K562 (cell line): Measurements from ENCODE around the gene C1orf94. TPM values are rescaled to one million over a fixed set of nuclear protein-coding genes. Genes with fewer than 3 reads are reported as not detected.

Experiments used
- ATAC-seq: fragments of 200-7000 bp; cut with Tn5 transposase; 3 replicates; pipeline ENCODE4 v1.9.1; 2020; ENCODE audit warnings: moderate library complexity
- BruUV-seq: library from RNA; stranded (reverse); fragments of 400-500 nt; replicated peaks from 2 replicates; lab custom pipeline; 2021; lab: Mats Ljungman, UMichigan
- CTCF ChIA-PET: fragments of 300-600 bp; formaldehyde crosslinking; extraction: SDS; loops from one replicate; lab custom pipeline; 2021; ENCODE audit warnings: low intra/inter-chr PET ratio; lab: Yijun Ruan, JAX
- POLR2A ChIA-PET: fragments of 300-600, 350-650 bp; sonication (Branson Sonifier 250); formaldehyde crosslinking; extraction: SDS; loops from one replicate; lab custom pipeline; 2021; ENCODE audit warnings: antibody characterized with exemption, inconsistent platforms; lab: Yijun Ruan, JAX
- DNase-seq, 4 experiments: peaks; one replicate each; pipeline versions ENCODE4 v3.0.0 to v3.0.0-alpha.2; 2011 to 2018; ENCODE audit warnings: low spot score in 3 of 4, mixed read lengths in 3 of 4; ENCODE audit errors: extremely low read depth in 1 of 4
- FAIRE-seq: peaks from 2 replicates; lab custom pipeline; 2011; peaks lifted over from hg19 to GRCh38; lab: Jason Lieb, UNC
- H2AFZ ChIP-seq: 2 replicates; pipeline ENCODE4 v1.6.0; 2011; ENCODE audit warnings: low read depth, low read length, control low read depth, inconsistent platforms
- H3K27ac ChIP-seq: fragments of 200-600 bp; 3 replicates; pipeline ENCODE4 v1.8.0; 2011; ENCODE audit warnings: low read depth, mild to moderate bottlenecking, control low read depth, inconsistent platforms, low read length, moderate library complexity, mixed read lengths; ENCODE audit errors: extremely low read depth
- H3K27me3 ChIP-seq, 2 experiments: fragments of 300-600 bp in 1 of 2; 2 replicates in 1 of 2; 3 replicates in 1 of 2; pipeline versions ENCODE4 v1.6.0 to v1.8.0; 2011; ENCODE audit warnings: inconsistent platforms in 2 of 2, low read length in 2 of 2, mild to moderate bottlenecking in 1 of 2, mixed read lengths in 1 of 2, moderate library complexity in 1 of 2; ENCODE audit not compliant: control insufficient read depth in 2 of 2, insufficient read depth in 2 of 2
- H3K36me3 ChIP-seq: fragments of 300-600 bp; 3 replicates; pipeline ENCODE4 v1.8.0; 2011; ENCODE audit warnings: mild to moderate bottlenecking, low read length, inconsistent platforms; ENCODE audit not compliant: control insufficient read depth, insufficient read depth
- H3K4me1 ChIP-seq, 2 experiments: fragments of 200-600 bp in 1 of 2; replicated peaks in 1 of 2; 2 replicates in 1 of 2; 3 replicates in 1 of 2; pipeline versions ENCODE4 v1.5.1 to v1.8.0; 2011; ENCODE audit warnings: inconsistent platforms in 2 of 2, low read length in 2 of 2, mild to moderate bottlenecking in 1 of 2, mixed read lengths in 1 of 2, moderate library complexity in 1 of 2; ENCODE audit not compliant: control insufficient read depth in 2 of 2, insufficient read depth in 2 of 2
- H3K4me2 ChIP-seq: 2 replicates; pipeline ENCODE4 v1.6.1; 2011; ENCODE audit warnings: low read length, control low read depth, inconsistent platforms, mixed read lengths; ENCODE audit not compliant: insufficient read depth
- H3K4me3 ChIP-seq: fragments of 200-600 bp; sonication (generic), shearing (Covaris generic); 2 replicates; pipeline ENCODE4 v1.5.1; 2016; ENCODE audit warnings: control low read depth, inconsistent platforms
- H3K79me2 ChIP-seq: fragments of 200-600 bp; 3 replicates; pipeline ENCODE4 v1.8.0; 2011; ENCODE audit warnings: low read length, inconsistent platforms; ENCODE audit not compliant: control insufficient read depth, insufficient read depth
- H3K9ac ChIP-seq, 2 experiments: 2 replicates each; pipeline versions ENCODE4 v1.6.0 to v1.6.1; 2011; ENCODE audit warnings: low read depth in 2 of 2, low read length in 2 of 2, control low read depth in 1 of 2, inconsistent platforms in 1 of 2, mild to moderate bottlenecking in 1 of 2, mixed read lengths in 1 of 2; ENCODE audit not compliant: insufficient read depth in 1 of 2
- H3K9me1 ChIP-seq: one replicate; pipeline ENCODE4 v1.6.0; 2011; ENCODE audit warnings: inconsistent platforms, mild to moderate bottlenecking, low read length, moderate library complexity; ENCODE audit not compliant: control insufficient read depth, insufficient read depth
- H3K9me3 ChIP-seq: replicated peaks from 2 replicates; pipeline ENCODE4 v1.5.1; 2011; ENCODE audit warnings: low read depth, low read length, inconsistent platforms; ENCODE audit not compliant: control insufficient read depth, insufficient read depth
- H4K20me1 ChIP-seq: replicated peaks from 2 replicates; pipeline ENCODE4 v1.6.1; 2011; ENCODE audit warnings: low read length, inconsistent platforms, mixed read lengths; ENCODE audit not compliant: control insufficient read depth, insufficient read depth
- ATF1 ChIP-seq, 2 experiments: fragments of 450-650 bp in 1 of 2; IDR thresholded peaks; 2 replicates each; pipeline ENCODE4 v1.6.1; 2016; ENCODE audit warnings: missing compliant biosample characterization in 1 of 2, missing genetic modification characterization in 1 of 2
- CBFA2T2 ChIP-seq: fragments of 450-650 bp; conservative IDR thresholded peaks from 2 replicates; pipeline ENCODE4 v1.6.1; 2017; ENCODE audit warnings: mild to moderate bottlenecking
- ERF ChIP-seq: fragments of 450-650 bp; formaldehyde crosslinking; IDR thresholded peaks from 2 replicates; pipeline ENCODE4 v1.4.0; 2020; ENCODE audit warnings: mild to moderate bottlenecking, mixed read lengths
- JUND ChIP-seq, 2 experiments: IDR thresholded peaks; 2 replicates in 1 of 2; 3 replicates in 1 of 2; pipeline ENCODE4 v1.6.1; 2011; ENCODE audit warnings: borderline replicate concordance in 2 of 2, low read depth in 2 of 2, low read length in 2 of 2, improper control_type of control experiment in 1 of 2, missing biosample characterization in 1 of 2, missing genetic modification characterization in 1 of 2, missing genetic modification reagents in 1 of 2
- KDM1A ChIP-seq, 2 experiments: fragments of 450-650 bp; IDR thresholded peaks; 2 replicates each; pipeline ENCODE4 v1.6.1; 2016; ENCODE audit warnings: mild to moderate bottlenecking in 2 of 2
- MTA1 ChIP-seq: fragments of 450-650 bp; IDR thresholded peaks from 2 replicates; pipeline ENCODE4 v1.6.1; 2017; ENCODE audit warnings: borderline replicate concordance
- SOX6 ChIP-seq: fragments of 450-650 bp; IDR thresholded peaks from 2 replicates; pipeline ENCODE4 v1.6.1; 2014; ENCODE audit warnings: mild to moderate bottlenecking
- ZBTB2 ChIP-seq: fragments of 450-650 bp; IDR thresholded peaks from 2 replicates; pipeline ENCODE4 v1.6.1; 2016; ENCODE audit warnings: antibody characterized with exemption
- ZNF347 ChIP-seq: fragments of 450-650 bp; formaldehyde crosslinking; IDR thresholded peaks from 2 replicates; pipeline ENCODE4 v1.4.0; 2020; ENCODE audit warnings: low read depth, mild to moderate bottlenecking, moderate library complexity
- WGBS: fragments of 100-300 bp; shearing (Covaris generic); methylation state at CpG from one replicate; pipeline ENCODE4 v1.1.6; 2016; ENCODE audit warnings: low coverage, mixed read lengths; ENCODE audit not compliant: insufficient coverage; ENCODE audit errors: missing lambda C conversion rate; 5-methylcytosine and 5-hydroxymethylcytosine counted together
- in situ Hi-C: fragments of 300-500 bp; cut with MboI; formaldehyde crosslinking; loops from 4 replicates; pipeline ENCODE4 v1.15.0; 2018; ENCODE audit warnings: inconsistent platforms, mixed read lengths
- intact Hi-C: fragments of 100-400 bp; cut with micrococcal nuclease; formaldehyde crosslinking; loops from 2 replicates; pipeline ENCODE4 v1.14.2; 2022
- polyA plus RNA-seq, 8 experiments: library from polyadenylated mRNA; depleted of rRNA in 4 of 8; stranded (reverse) in 5 of 8; unstranded in 3 of 8; fragments of >200 nt; fragmentation: Nextera tagmentation in 2 of 8; fragmentation: Illumina TruSeq in 1 of 8; extraction: Ambion mirVana in 2 of 8; extraction: Trizol in 1 of 8; gene quantifications; 2 replicates each; pipeline versions ENCODE4 v1.2.1 to v1.2.3, GENCODE V29; 2011 to 2014; ENCODE audit warnings: inconsistent platforms in 1 of 8, missing spikeins in 1 of 8
- total RNA-seq, 7 experiments: library from RNA; depleted of rRNA in 6 of 7; stranded (reverse); fragments of >200 nt in 6 of 7; fragmentation: Illumina TruSeq in 2 of 7; extraction: Trizol in 2 of 7; gene quantifications; 2 replicates each; pipeline versions ENCODE4 v1.2.1 to v1.2.3, GENCODE V29; 2011 to 2021; ENCODE audit warnings: low replicate concordance in 1 of 7

Gene C1orf94
- total and polyA plus RNA-seq, 9 of the 15 experiments (the other 6 are each of a cell fraction or from before 2014, with no cell fraction given): not detected

- Histone ChIP-seq H3K9me3 (no peaks in the 10 kb centered on the region), H3K4me1 (no peaks in the 10 kb centered on the region), H3K9me1 (no peaks in the 10 kb centered on the region), H3K36me3 (no peaks in the 10 kb centered on the region), H2AFZ (no peak overlapping the region), H3K4me3 (no peak overlapping the region), H3K27me3 (peaks cover 0 to 13% of the 10 kb centered on the region in 2 experiments; a peak in 1 of 5 replicates), H4K20me1 (no peaks in the 10 kb centered on the region), H3K4me2 (no peak overlapping the region), H3K27ac (no peak overlapping the region; the same call in 2 of the 3 replicates), H3K79me2 (no peaks in the 10 kb centered on the region), H3K9ac (no peak overlapping the region)
- FAIRE-seq (no peak), ATAC-seq (no peak), DNase-seq (no peak)
- intact Hi-C loops (no loop called here), in situ Hi-C loops (no loop called here)
- peak in 1 of 2 experiments; percentile 53; a peak in 1 of 4 replicates for TF ChIP-seq KDM1A (IDR thresholded peaks at IDR 0.05)
- TF ChIP-seq ERF (CRISPR knock-in tag): no peak
- ChIA-PET POLR2A (no interaction called here), CTCF (no interaction called here)
- 0% methylated on average over 4 of the region's 4 CpGs for WGBS
- BruUV-seq: no TSS peak
Observed at GRCh38 chr1:34188985-34189384, 12.3 kb downstream of the C1orf94 start.

GRCh38 chr1:34190692-34191091, 14.0 kb downstream of the C1orf94 start:
- ChIA-PET POLR2A (interaction anchor here (0.7 kb wide), 1 partner anchor 523 kb away, joined by 3 read pairs; no protein-coding TSS in a partner anchor), CTCF (no interaction called here)
- no peak overlapping the region for H3K4me2 ChIP-seq
- H3K79me2 ChIP-seq: no peaks in the 10 kb centered on the region
- no peak overlapping the region for H3K4me3 ChIP-seq
- no peak overlapping the region for H2AFZ ChIP-seq
- FAIRE-seq: no peak
- ATAC-seq: no peak
- H3K27ac ChIP-seq: no peak overlapping the region
- in situ Hi-C loops (no loop called here), intact Hi-C loops (no loop called here)
- no peak for DNase-seq
- no peaks in the 10 kb centered on the region for H4K20me1 ChIP-seq
- H3K27me3 ChIP-seq: peaks cover 0 to 13% of the 10 kb centered on the region in 2 experiments; a peak in 1 of 5 replicates
- H3K4me1 ChIP-seq: no peaks in the 10 kb centered on the region
- 0% methylated on average over 2 of the region's 2 CpGs for WGBS
- H3K9ac ChIP-seq: no peak overlapping the region
- no TSS peak for BruUV-seq
- no peaks in the 10 kb centered on the region for H3K36me3 ChIP-seq
- no peaks in the 10 kb centered on the region for H3K9me3 ChIP-seq
- no peak for TF ChIP-seq ZNF347
- TF ChIP-seq ZBTB2: no peak
- TF ChIP-seq CBFA2T2: no peak
- no peak for TF ChIP-seq SOX6
- no peak for TF ChIP-seq ATF1 (CRISPR knock-in tag; IDR thresholded peaks at IDR 0.05)
- no peak for TF ChIP-seq ATF1 (tag; IDR thresholded peaks at IDR 0.05)
- TF ChIP-seq JUND (IDR thresholded peaks at IDR 0.05; ENCODE audit: borderline replicate concordance, low read depth, low read length): no peak
- no peak for TF ChIP-seq JUND (tag; IDR thresholded peaks at IDR 0.05; ENCODE audit: borderline replicate concordance, low read depth, low read length)
- TF ChIP-seq MTA1: no peak
- H3K9me1 ChIP-seq: no peaks in the 10 kb centered on the region
